Natural killer cell (primary cell): ENCODE results near the gene INSL6. TPM values are rescaled to one million over a fixed set of nuclear protein-coding genes. Genes with fewer than 3 reads are reported as not detected.

ENCODE experiments used
- ATAC-seq, 3 donors: fragments of 150-1000 bp in 2 of 3; fragments of 200-7000 bp in 1 of 3; cut with Tn5 transposase; 1 replicate in 1 of 3; 2 replicates in 2 of 3; pipeline ENCODE4 v1.10.0; 2021; ENCODE audit warnings: mild to moderate bottlenecking in 2 of 3, moderate library complexity in 2 of 3
- DNase-seq, 2 donors: peaks; one replicate each; pipeline versions ENCODE4 v3.0.0 to v3.0.0-alpha.2; 2013 to 2021; ENCODE audit warnings: mixed read lengths in 1 of 2
- H3K27ac ChIP-seq: one replicate; pipeline ENCODE4 v1.5.1; 2013; ENCODE audit warnings: mild to moderate bottlenecking, low read length
- H3K27me3 ChIP-seq: one replicate; pipeline ENCODE4 v1.6.1; 2013; ENCODE audit warnings: low read length; ENCODE audit not compliant: control insufficient read depth, insufficient read depth
- H3K36me3 ChIP-seq: one replicate; pipeline ENCODE4 v1.6.1; 2013; ENCODE audit warnings: low read length; ENCODE audit not compliant: control insufficient read depth, insufficient read depth
- H3K4me1 ChIP-seq: one replicate; pipeline ENCODE4 v1.6.1; 2013; ENCODE audit warnings: low read length; ENCODE audit not compliant: control insufficient read depth, insufficient read depth
- H3K4me3 ChIP-seq: one replicate; pipeline ENCODE4 v1.5.1; 2013; ENCODE audit warnings: low read length
- H3K9me3 ChIP-seq: one replicate; pipeline ENCODE4 v1.6.1; 2013; ENCODE audit warnings: low read length; ENCODE audit not compliant: control insufficient read depth, insufficient read depth
- H3K27ac Mint-ChIP-seq, 2 donors: one replicate each; pipeline ENCODE4 v1.8.0; 2022; ENCODE audit warnings: mild to moderate bottlenecking in 2 of 2, mixed read lengths in 2 of 2, moderate library complexity in 1 of 2
- H3K27me3 Mint-ChIP-seq, 2 donors: one replicate each; pipeline ENCODE4 v1.8.0; 2022; ENCODE audit warnings: low read depth in 2 of 2, mixed read lengths in 2 of 2
- H3K36me3 Mint-ChIP-seq: one replicate; pipeline ENCODE4 v1.8.0; 2022; ENCODE audit warnings: mixed read lengths
- H3K4me1 Mint-ChIP-seq, 2 donors: one replicate each; pipeline ENCODE4 v1.8.0; 2022; ENCODE audit warnings: mixed read lengths in 2 of 2
- H3K4me3 Mint-ChIP-seq: one replicate; pipeline ENCODE4 v1.8.0; 2022; ENCODE audit warnings: mild to moderate bottlenecking, moderate library complexity, mixed read lengths
- H3K9me3 Mint-ChIP-seq, 2 donors: one replicate each; pipeline ENCODE4 v1.8.0; 2022; ENCODE audit warnings: mixed read lengths in 2 of 2
- WGBS: methylation state at CpG from one replicate; pipeline ENCODE4 v1.1.7; 2013; ENCODE audit warnings: missing lambda C conversion rate; ENCODE audit not compliant: insufficient coverage; 5-methylcytosine and 5-hydroxymethylcytosine counted together
- intact Hi-C: fragments of 100-400 bp; cut with micrococcal nuclease; formaldehyde crosslinking; loops from one replicate; pipeline ENCODE4 v1.14.2; 2022
- total RNA-seq, 4 donors: library from RNA; stranded (reverse); fragments of 120-200 nt in 1 of 4; gene quantifications; one replicate each; pipeline versions ENCODE4 v1.2.3 to v1.2.4, GENCODE V29; 2013 to 2022
- TF ChIP-seq, protein P1 (sequence below): fragments of 200-600 bp; IDR thresholded peaks from one replicate; pipeline ENCODE4 v1.8.0; 2022; ENCODE audit warnings: antibody characterized with exemption

INSL6 gene
- total RNA-seq, 3 donors from 2014 or later (not counting 1 experiment from before 2014, with no cell fraction given): not detected

DNA sequence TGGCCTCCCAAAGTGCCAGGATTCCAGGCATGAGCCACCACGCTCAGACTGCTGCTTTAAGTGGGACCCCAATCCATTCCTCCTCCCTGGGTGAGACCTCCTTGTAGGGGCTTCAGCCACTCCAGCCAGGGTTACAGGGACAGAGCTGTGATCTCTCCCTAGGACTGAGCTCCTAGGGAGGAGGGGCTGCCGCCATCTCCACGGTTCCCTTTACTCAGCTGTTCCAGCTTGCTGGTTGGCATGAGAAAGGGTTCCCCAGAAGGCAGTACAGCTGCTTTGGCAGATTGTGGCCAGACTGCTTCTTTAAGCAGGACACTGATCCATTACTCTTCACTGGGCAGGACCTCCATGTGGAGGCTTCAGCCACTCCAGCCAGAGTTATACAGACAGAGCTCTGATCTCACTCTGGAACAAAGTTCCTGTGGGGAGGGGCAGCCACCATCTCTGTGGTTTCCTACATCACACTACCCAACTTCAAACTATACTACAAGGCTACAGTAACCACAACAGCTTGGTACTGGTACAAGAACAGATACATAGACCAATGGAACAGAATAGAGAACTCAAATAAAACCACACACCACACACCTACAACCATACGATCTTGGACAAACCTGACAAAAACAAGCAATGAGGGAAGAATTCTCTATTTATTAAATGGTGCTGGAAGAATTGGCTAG lies 7.2 kb downstream of the INSL6 start:
- TF ChIP-seq, protein P1, sequence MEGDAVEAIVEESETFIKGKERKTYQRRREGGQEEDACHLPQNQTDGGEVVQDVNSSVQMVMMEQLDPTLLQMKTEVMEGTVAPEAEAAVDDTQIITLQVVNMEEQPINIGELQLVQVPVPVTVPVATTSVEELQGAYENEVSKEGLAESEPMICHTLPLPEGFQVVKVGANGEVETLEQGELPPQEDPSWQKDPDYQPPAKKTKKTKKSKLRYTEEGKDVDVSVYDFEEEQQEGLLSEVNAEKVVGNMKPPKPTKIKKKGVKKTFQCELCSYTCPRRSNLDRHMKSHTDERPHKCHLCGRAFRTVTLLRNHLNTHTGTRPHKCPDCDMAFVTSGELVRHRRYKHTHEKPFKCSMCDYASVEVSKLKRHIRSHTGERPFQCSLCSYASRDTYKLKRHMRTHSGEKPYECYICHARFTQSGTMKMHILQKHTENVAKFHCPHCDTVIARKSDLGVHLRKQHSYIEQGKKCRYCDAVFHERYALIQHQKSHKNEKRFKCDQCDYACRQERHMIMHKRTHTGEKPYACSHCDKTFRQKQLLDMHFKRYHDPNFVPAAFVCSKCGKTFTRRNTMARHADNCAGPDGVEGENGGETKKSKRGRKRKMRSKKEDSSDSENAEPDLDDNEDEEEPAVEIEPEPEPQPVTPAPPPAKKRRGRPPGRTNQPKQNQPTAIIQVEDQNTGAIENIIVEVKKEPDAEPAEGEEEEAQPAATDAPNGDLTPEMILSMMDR: no peak
- WGBS: 85% methylated on average over 3 of the region's 4 CpGs
- H3K27ac ChIP-seq: no peak overlapping the region
- H3K4me3 ChIP-seq: no peak overlapping the region
- intact Hi-C loops: no loop called here
- peak in 1 of 2 donors; percentile 56 for DNase-seq
- no peaks in the 10 kb centered on the region for H3K36me3 ChIP-seq
- H3K4me1 Mint-ChIP-seq: peaks cover 7 to 10% of the 10 kb centered on the region in 2 donors
- peaks cover 3% of the 10 kb centered on the region for H3K9me3 ChIP-seq
- H3K27ac Mint-ChIP-seq: no peak overlapping the region
- H3K4me3 Mint-ChIP-seq: no peak overlapping the region
- no peaks in the 10 kb centered on the region for H3K27me3 ChIP-seq
- ATAC-seq: peak; percentile 43 to 89 (median 58)
- no peaks in the 10 kb centered on the region for H3K36me3 Mint-ChIP-seq
- H3K9me3 Mint-ChIP-seq: peaks cover 3 to 5% of the 10 kb centered on the region in 2 donors
- H3K4me1 ChIP-seq: peaks cover 5% of the 10 kb centered on the region
- no peaks in the 10 kb centered on the region for H3K27me3 Mint-ChIP-seq

DNA sequence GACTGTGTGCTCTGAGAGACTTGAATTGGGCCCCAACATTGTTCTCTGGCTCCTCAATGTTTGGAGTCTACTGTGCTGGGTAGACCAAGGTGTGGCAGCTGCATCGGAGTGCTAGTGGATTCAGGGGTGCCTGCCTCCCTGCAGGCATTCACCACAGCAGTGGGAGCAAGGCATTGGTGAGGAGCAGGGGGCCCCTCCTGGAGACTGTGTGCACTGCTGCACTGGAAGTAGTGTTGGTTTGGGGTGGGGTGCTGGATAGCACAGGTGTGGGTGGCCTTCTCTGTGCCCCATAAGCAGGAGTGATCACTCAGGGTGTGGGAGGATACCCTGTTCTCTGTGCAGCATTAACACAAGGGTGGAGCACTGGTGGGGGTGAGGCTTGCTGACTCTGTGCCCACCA lies 39.2 kb downstream of the INSL6 start:
- Histone ChIP-seq H3K4me3 (no peak overlapping the region), H3K9me3 (peaks cover 5% of the 10 kb centered on the region), H3K27ac (no peak overlapping the region), H3K27me3 (no peaks in the 10 kb centered on the region), H3K4me1 (no peaks in the 10 kb centered on the region), H3K36me3 (no peaks in the 10 kb centered on the region)
- Mint-ChIP-seq H3K9me3 (peaks cover 5 to 17% of the 10 kb centered on the region in 2 donors), H3K4me1 (peaks cover 4 to 9% of the 10 kb centered on the region in 2 donors), H3K4me3 (no peak overlapping the region), H3K27me3 (no peaks in the 10 kb centered on the region), H3K27ac (no peak overlapping the region), H3K36me3 (peaks cover 45% of the 10 kb centered on the region)
- DNase-seq: no peak
- 96% methylated on average over 1 of the region's 1 CpG for WGBS
- TF ChIP-seq, protein P1: no peak
- no peak for ATAC-seq
- intact Hi-C loops: no loop called here

DNA sequence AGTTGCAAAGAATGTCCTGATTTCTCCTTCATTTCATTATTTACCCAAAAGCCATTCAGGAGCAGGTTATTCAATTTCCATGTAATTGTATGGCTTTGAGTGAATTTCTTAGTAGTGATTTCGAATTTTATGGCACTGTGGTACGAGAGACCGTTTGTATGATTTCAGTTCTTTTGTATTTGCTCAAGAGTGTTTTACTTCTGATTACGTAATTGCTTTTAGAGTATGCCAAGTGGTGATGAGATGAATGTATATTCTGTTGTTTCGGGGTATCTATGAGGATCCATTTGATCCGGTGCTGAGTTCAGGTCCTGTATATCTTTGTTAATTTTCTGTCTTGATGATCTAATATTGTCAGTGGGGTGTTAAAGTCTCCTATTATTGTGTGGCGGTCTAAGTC lies 41.2 kb downstream of the INSL6 start:
- intact Hi-C loops: no loop called here
- 96% methylated on average over 7 of the region's 7 CpGs for WGBS
- Histone ChIP-seq H3K4me3 (no peak overlapping the region), H3K9me3 (peaks cover 5% of the 10 kb centered on the region), H3K27ac (no peak overlapping the region), H3K4me1 (no peaks in the 10 kb centered on the region), H3K27me3 (no peaks in the 10 kb centered on the region), H3K36me3 (no peaks in the 10 kb centered on the region)
- ATAC-seq (no peak), DNase-seq (no peak)
- peaks cover 4 to 9% of the 10 kb centered on the region in 2 donors for H3K4me1 Mint-ChIP-seq
- TF ChIP-seq, protein P1: no peak
- no peaks in the 10 kb centered on the region for H3K27me3 Mint-ChIP-seq
- peaks cover 3 to 20% of the 10 kb centered on the region in 2 donors for H3K9me3 Mint-ChIP-seq
- H3K4me3 Mint-ChIP-seq: no peak overlapping the region
- no peak overlapping the region for H3K27ac Mint-ChIP-seq
- peaks cover 30% of the 10 kb centered on the region for H3K36me3 Mint-ChIP-seq

DNA sequence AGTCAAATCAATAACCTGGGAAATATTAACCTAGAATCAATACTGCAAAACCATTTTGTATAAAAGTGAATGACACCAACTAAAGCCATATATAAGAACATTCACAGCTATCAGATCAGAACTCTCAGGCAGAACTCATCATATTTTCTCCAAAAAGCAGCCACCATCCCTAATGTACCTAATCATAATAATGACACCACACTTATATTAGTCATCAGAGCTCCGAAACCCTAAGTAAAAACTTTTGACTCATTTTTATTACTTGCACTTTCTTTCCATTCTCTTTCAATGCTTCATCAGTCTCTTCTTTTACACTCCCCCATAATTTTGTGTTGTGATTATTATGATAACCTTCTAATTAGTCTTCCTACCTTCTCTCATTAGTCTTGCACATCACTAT lies 45.3 kb downstream of the INSL6 start:
- Mint-ChIP-seq H3K27ac (no peak overlapping the region), H3K36me3 (peaks cover 36% of the 10 kb centered on the region), H3K27me3 (no peaks in the 10 kb centered on the region), H3K4me1 (no peaks in the 10 kb centered on the region), H3K9me3 (peaks cover 10 to 30% of the 10 kb centered on the region in 2 donors), H3K4me3 (no peak overlapping the region)
- WGBS: 90% methylated on average over 1 of the region's 1 CpG
- no peaks in the 10 kb centered on the region for H3K4me1 ChIP-seq
- no peaks in the 10 kb centered on the region for H3K27me3 ChIP-seq
- no peaks in the 10 kb centered on the region for H3K36me3 ChIP-seq
- no peak overlapping the region for H3K27ac ChIP-seq
- no peak for ATAC-seq
- H3K4me3 ChIP-seq: no peak overlapping the region
- no peaks in the 10 kb centered on the region for H3K9me3 ChIP-seq
- TF ChIP-seq, protein P1: no peak
- intact Hi-C loops: no loop called here
- no peak for DNase-seq
